ENCODE results near the gene MTNR1B.
A peak's percentile ranks its signal among the peaks of the same experiment; 100 is the strongest.

Gene MTNR1B

GRCh38 chr11:93025558-93026255, 56.3 kb downstream of the MTNR1B start:
- H3K4me3 ChIP-seq (ENCODE audit: low read depth, low read length): no peak overlapping the region
- no peak for DNase-seq (ENCODE audit: low read depth)

GRCh38 chr11:93028960-93029522, 59.6 kb downstream of the MTNR1B start:
- TF ChIP-seq CTCF (IDR thresholded peaks at IDR 0.05; ENCODE audit: insufficient read depth, low read depth, low read length, missing control alignments): no peak
- peak overlapping the region; percentile 39 for H3K4me3 ChIP-seq (ENCODE audit: low read depth, low read length)
- DNase-seq (ENCODE audit: low read depth): no peak

More at GRCh38 chr11:93025558-93026255, 56.3 kb downstream of the MTNR1B start:
- no peak for TF ChIP-seq CTCF (IDR thresholded peaks at IDR 0.05; ENCODE audit: insufficient read depth, low read depth, low read length, missing control alignments)

- no peak for TF ChIP-seq CTCF (IDR thresholded peaks at IDR 0.05; ENCODE audit: insufficient read depth, low read depth, low read length, missing control alignments)
- no peak for DNase-seq (ENCODE audit: low read depth)
- H3K4me3 ChIP-seq (ENCODE audit: low read depth, low read length): no peak overlapping the region
These were observed 61.9 kb downstream of the MTNR1B start for GRCh38 chr11:93031386-93031785.
